ENCODE results near the gene ARL3.

DNA sequence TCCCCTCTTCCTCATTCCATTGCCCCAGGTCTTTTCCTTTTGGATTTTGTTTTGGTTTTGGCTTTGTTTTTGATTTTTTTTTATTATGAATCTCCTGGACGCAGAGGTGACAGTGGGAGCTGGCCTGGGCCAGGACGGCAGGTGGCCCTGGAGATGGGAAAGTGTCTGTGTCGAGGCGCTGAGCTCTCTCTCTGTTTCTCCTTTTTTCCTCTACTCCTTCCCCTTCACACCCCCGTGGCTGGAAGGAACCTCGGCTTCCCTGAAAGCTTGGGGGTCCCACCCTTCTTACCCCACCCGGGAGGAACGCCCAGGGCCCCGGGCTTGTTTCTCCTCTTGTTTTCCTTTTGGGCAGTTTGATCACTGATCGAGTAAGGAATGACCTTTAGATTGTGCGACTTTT, 56.7 kb downstream of the ARL3 start:
- TF ChIP-seq, protein P1, sequence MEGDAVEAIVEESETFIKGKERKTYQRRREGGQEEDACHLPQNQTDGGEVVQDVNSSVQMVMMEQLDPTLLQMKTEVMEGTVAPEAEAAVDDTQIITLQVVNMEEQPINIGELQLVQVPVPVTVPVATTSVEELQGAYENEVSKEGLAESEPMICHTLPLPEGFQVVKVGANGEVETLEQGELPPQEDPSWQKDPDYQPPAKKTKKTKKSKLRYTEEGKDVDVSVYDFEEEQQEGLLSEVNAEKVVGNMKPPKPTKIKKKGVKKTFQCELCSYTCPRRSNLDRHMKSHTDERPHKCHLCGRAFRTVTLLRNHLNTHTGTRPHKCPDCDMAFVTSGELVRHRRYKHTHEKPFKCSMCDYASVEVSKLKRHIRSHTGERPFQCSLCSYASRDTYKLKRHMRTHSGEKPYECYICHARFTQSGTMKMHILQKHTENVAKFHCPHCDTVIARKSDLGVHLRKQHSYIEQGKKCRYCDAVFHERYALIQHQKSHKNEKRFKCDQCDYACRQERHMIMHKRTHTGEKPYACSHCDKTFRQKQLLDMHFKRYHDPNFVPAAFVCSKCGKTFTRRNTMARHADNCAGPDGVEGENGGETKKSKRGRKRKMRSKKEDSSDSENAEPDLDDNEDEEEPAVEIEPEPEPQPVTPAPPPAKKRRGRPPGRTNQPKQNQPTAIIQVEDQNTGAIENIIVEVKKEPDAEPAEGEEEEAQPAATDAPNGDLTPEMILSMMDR (IDR thresholded peaks at IDR 0.05; ENCODE audit: low read depth, low read length, poor library complexity, severe bottlenecking) = no peak
- no peak for TF ChIP-seq EZH2phosphoT487 (IDR thresholded peaks at IDR 0.05; ENCODE audit: borderline replicate concordance, low read length)
